H1 (cell line): Measurements from ENCODE around the gene WDR35. TPM values are rescaled to one million over a fixed set of nuclear protein-coding genes. Genes with fewer than 3 reads are reported as not detected.
A peak's percentile ranks its signal among the peaks of the same experiment; 100 is the strongest.

Experiments
- CTCF ChIA-PET: fragments of 300-600 bp; sonication (Branson Sonifier 250); formaldehyde crosslinking; loops from one replicate; lab custom pipeline; 2021; ENCODE audit not compliant: partially characterized antibody; lab: Charles Lee
- POLR2A ChIA-PET: fragments of 300-600 bp; sonication (Branson Sonifier 250); formaldehyde crosslinking; loops from one replicate; lab custom pipeline; 2021; ENCODE audit warnings: inconsistent platforms; ENCODE audit not compliant: partially characterized antibody; lab: Charles Lee
- DNase-seq, 2 experiments: peaks; one replicate each; pipeline versions ENCODE4 v3.0.0 to v3.0.0-alpha.2; 2010 to 2022; ENCODE audit warnings: low spot score in 2 of 2, low read depth in 1 of 2, mixed read lengths in 1 of 2
- FAIRE-seq: peaks from 2 replicates; lab custom pipeline; 2011; peaks lifted over from hg19 to GRCh38; lab: Jason Lieb, UNC
- H2AFZ ChIP-seq: 2 replicates; pipeline ENCODE4 v1.8.1; 2012; ENCODE audit warnings: low read length, inconsistent platforms
- H2AK5ac ChIP-seq: 2 replicates; pipeline ENCODE4 v1.6.1; 2013; ENCODE audit warnings: low read depth, low read length
- H2BK120ac ChIP-seq: replicated peaks from 2 replicates; pipeline ENCODE3; 2013; ENCODE audit warnings: low read depth, low read length, inconsistent platforms
- H2BK12ac ChIP-seq: 2 replicates; pipeline ENCODE4 v1.6.1; 2013; ENCODE audit warnings: low read depth, low read length
- H2BK15ac ChIP-seq: 2 replicates; pipeline ENCODE4 v1.6.1; 2013; ENCODE audit warnings: low read length
- H2BK20ac ChIP-seq: 2 replicates; pipeline ENCODE4 v1.6.1; 2013; ENCODE audit warnings: low read length
- H2BK5ac ChIP-seq: 2 replicates; pipeline ENCODE4 v1.6.1; 2013; ENCODE audit warnings: low read depth, low read length
- H3K14ac ChIP-seq: 2 replicates; pipeline ENCODE4 v1.6.1; 2013; ENCODE audit warnings: inconsistent platforms; ENCODE audit not compliant: insufficient read length
- H3K18ac ChIP-seq: 2 replicates; pipeline ENCODE4 v1.6.1; 2013; ENCODE audit warnings: low read length; ENCODE audit errors: extremely low read depth
- H3K23ac ChIP-seq: 2 replicates; pipeline ENCODE4 v1.6.1; 2013; ENCODE audit warnings: inconsistent platforms; ENCODE audit not compliant: insufficient read length
- H3K23me2 ChIP-seq: 2 replicates; pipeline ENCODE4 v1.6.1; 2013; ENCODE audit warnings: low read depth, low read length
- H3K27ac ChIP-seq: 2 replicates; pipeline ENCODE4 v1.6.1; 2011; ENCODE audit warnings: low read depth, low read length, inconsistent platforms
- H3K27me3 ChIP-seq, 4 experiments: replicated peaks in 1 of 4; 1 replicate in 1 of 4; 2 replicates in 3 of 4; pipeline versions ENCODE4 v1.6.1 to v1.8.1; 2011 to 2013; ENCODE audit warnings: low read length in 3 of 4, mild to moderate bottlenecking in 3 of 4, inconsistent platforms in 2 of 4, mixed read lengths in 2 of 4, moderate library complexity in 1 of 4; ENCODE audit not compliant: control insufficient read depth in 3 of 4, insufficient read depth in 3 of 4; ENCODE audit errors: extremely low read depth in 1 of 4
- H3K36me3 ChIP-seq, 4 experiments: 2 replicates each; pipeline versions ENCODE4 v1.6.1 to v1.8.1; 2011 to 2013; ENCODE audit warnings: mild to moderate bottlenecking in 4 of 4, low read length in 3 of 4, moderate library complexity in 2 of 4, control low read depth in 1 of 4, inconsistent platforms in 1 of 4; ENCODE audit not compliant: insufficient read depth in 4 of 4, control insufficient read depth in 2 of 4
- H3K4ac ChIP-seq: replicated peaks from 2 replicates; pipeline ENCODE3; 2013; ENCODE audit warnings: low read length, low read depth, mixed read lengths, inconsistent platforms; ENCODE audit not compliant: insufficient read length
- H3K4me1 ChIP-seq, 4 experiments: replicated peaks in 1 of 4; 1 replicate in 1 of 4; 2 replicates in 3 of 4; pipeline versions ENCODE4 v1.6.1 to v1.8.1; 2011 to 2013; ENCODE audit warnings: low read length in 3 of 4, inconsistent platforms in 2 of 4, mixed read lengths in 1 of 4; ENCODE audit not compliant: insufficient read depth in 4 of 4, control insufficient read depth in 3 of 4
- H3K4me2 ChIP-seq, 2 experiments: 2 replicates each; pipeline versions ENCODE4 v1.6.1 to v1.8.1; 2011 to 2013; ENCODE audit warnings: low read depth in 2 of 2, low read length in 2 of 2, control low read depth in 1 of 2, inconsistent platforms in 1 of 2, mild to moderate bottlenecking in 1 of 2; ENCODE audit not compliant: insufficient read depth in 1 of 2
- H3K4me3 ChIP-seq, 4 experiments: fragments of 200-600, 300-600 bp in 1 of 4; sonication (generic), shearing (Covaris generic), sonication (Bioruptor Twin) in 1 of 4; 2 replicates each; pipeline versions ENCODE4 v1.5.1 to v1.8.1; 2011 to 2016; ENCODE audit warnings: low read length in 4 of 4, low read depth in 3 of 4, control low read depth in 2 of 4, inconsistent platforms in 2 of 4, mild to moderate bottlenecking in 2 of 4, mixed read lengths in 1 of 4, moderate library complexity in 1 of 4; ENCODE audit not compliant: insufficient read depth in 2 of 4; ENCODE audit errors: extremely low read depth in 1 of 4
- H3K56ac ChIP-seq: replicated peaks from 2 replicates; pipeline ENCODE3; 2013; ENCODE audit warnings: low read depth, mild to moderate bottlenecking, mixed read lengths, low read length, inconsistent platforms; ENCODE audit not compliant: insufficient read length
- H3K79me1 ChIP-seq: 2 replicates; pipeline ENCODE4 v1.6.1; 2013; ENCODE audit warnings: low read depth, low read length, control low read depth
- H3K79me2 ChIP-seq, 2 experiments: 2 replicates each; pipeline versions ENCODE4 v1.6.1 to v1.8.1; 2012 to 2013; ENCODE audit warnings: low read length in 2 of 2, mild to moderate bottlenecking in 2 of 2, inconsistent platforms in 1 of 2; ENCODE audit not compliant: insufficient read depth in 2 of 2, control insufficient read depth in 1 of 2
- H3K9ac ChIP-seq, 4 experiments: replicated peaks in 1 of 4; 1 replicate in 1 of 4; 2 replicates in 3 of 4; pipeline versions ENCODE4 v1.6.1 to v1.8.1; 2011 to 2013; ENCODE audit warnings: low read depth in 3 of 4, low read length in 3 of 4, control low read depth in 2 of 4, mild to moderate bottlenecking in 2 of 4, moderate library complexity in 2 of 4, inconsistent platforms in 1 of 4; ENCODE audit errors: extremely low read depth in 1 of 4
- H3K9me3 ChIP-seq, 2 experiments: 2 replicates each; pipeline versions ENCODE4 v1.6.1 to v1.8.1; 2012 to 2013; ENCODE audit warnings: mild to moderate bottlenecking in 2 of 2, moderate library complexity in 2 of 2, control low read depth in 1 of 2, inconsistent platforms in 1 of 2, low read depth in 1 of 2, low read length in 1 of 2, mixed read lengths in 1 of 2; ENCODE audit not compliant: insufficient read depth in 2 of 2
- H4K20me1 ChIP-seq, 2 experiments: replicated peaks in 1 of 2; 2 replicates each; pipeline versions ENCODE3 to v1.8.1; 2011 to 2013; ENCODE audit warnings: inconsistent platforms in 2 of 2, low read length in 2 of 2, mild to moderate bottlenecking in 1 of 2; ENCODE audit not compliant: insufficient read depth in 2 of 2, control insufficient read depth in 1 of 2
- H4K5ac ChIP-seq: 2 replicates; pipeline ENCODE4 v1.6.1; 2013; ENCODE audit warnings: low read length, low read depth, mixed read lengths, inconsistent platforms; ENCODE audit not compliant: insufficient read length
- H4K8ac ChIP-seq: 2 replicates; pipeline ENCODE4 v1.8.0; 2013; ENCODE audit warnings: mild to moderate bottlenecking, moderate library complexity, low read length, inconsistent platforms; ENCODE audit not compliant: insufficient read depth; ENCODE audit errors: extremely low read depth
- H4K91ac ChIP-seq: replicated peaks from 2 replicates; pipeline ENCODE3; 2013; ENCODE audit warnings: low read length, mixed read lengths, inconsistent platforms; ENCODE audit not compliant: insufficient read length
- CEBPB ChIP-seq: IDR thresholded peaks from 2 replicates; pipeline ENCODE4 v1.6.1; 2012; ENCODE audit warnings: low read depth, low read length
- CHD2 ChIP-seq: IDR thresholded peaks from 2 replicates; pipeline ENCODE4 v1.6.1; 2012; ENCODE audit warnings: low read length, improper control_type of control experiment
- EZH2 ChIP-seq: fragments of 200-600 bp; sonication (generic); IDR thresholded peaks from 2 replicates; pipeline ENCODE4 v1.7.1; 2012; ENCODE audit warnings: low read depth, mild to moderate bottlenecking, moderate library complexity, low read length, inconsistent platforms; ENCODE audit not compliant: severe bottlenecking
- JUN ChIP-seq: IDR thresholded peaks from 2 replicates; pipeline ENCODE4 v1.6.1; 2011; ENCODE audit warnings: low read depth, mild to moderate bottlenecking, improper control_type of control experiment, low read length
- POU5F1 ChIP-seq: IDR thresholded peaks from 2 replicates; pipeline ENCODE4 v1.6.1; 2011; ENCODE audit warnings: low read depth, mild to moderate bottlenecking, low read length, moderate library complexity
- SP2 ChIP-seq: IDR thresholded peaks from 2 replicates; pipeline ENCODE4 v1.6.1; 2012; ENCODE audit warnings: mild to moderate bottlenecking, low read length, inconsistent platforms
- TEAD4 ChIP-seq: IDR thresholded peaks from 2 replicates; pipeline ENCODE4 v1.6.1; 2012; ENCODE audit warnings: low read depth, low read length, inconsistent platforms, mixed read lengths
- WGBS, 2 experiments: shearing (Covaris generic) in 1 of 2; methylation state at CpG; one replicate each; pipeline versions ENCODE4 v1.1.6 to v1.1.7; 2013 to 2015; ENCODE audit warnings: low lambda C conversion rate in 2 of 2, mixed read lengths in 2 of 2, inconsistent platforms in 1 of 2, low coverage in 1 of 2, missing lambda C conversion rate in 1 of 2; ENCODE audit not compliant: insufficient replicate concordance in 2 of 2, insufficient coverage in 1 of 2, insufficient read length in 1 of 2; ENCODE audit errors: extremely low coverage in 1 of 2, missing lambda C conversion rate in 1 of 2; 5-methylcytosine and 5-hydroxymethylcytosine counted together
- polyA plus RNA-seq, 7 experiments: library from polyadenylated mRNA; depleted of rRNA in 3 of 7; stranded (reverse) in 5 of 7; unstranded in 2 of 7; fragments of >200 nt in 5 of 7; fragments of 200-250 nt in 2 of 7; gene quantifications; 1 replicate in 5 of 7; 2 replicates in 1 of 7; 4 replicates in 1 of 7; pipeline versions ENCODE4 v1.2.1 to v1.2.3, GENCODE V29; 2011 to 2013; ENCODE audit warnings: missing spikeins in 2 of 7, mixed read lengths in 2 of 7
- total RNA-seq: library from RNA; stranded (reverse); fragmentation: NEBNext Ultra II Directional; extraction: Animal tissue kit (Norgen Biotek cat#: 25700); gene quantifications from 2 replicates; pipeline ENCODE4 v1.2.1, GENCODE V29; 2021

Gene WDR35
- total and polyA plus RNA-seq, 2 of the 8 experiments (the other 6 are each of a cell fraction or from before 2014, with no cell fraction given): 9.0 to 25.5 TPM

DNA sequence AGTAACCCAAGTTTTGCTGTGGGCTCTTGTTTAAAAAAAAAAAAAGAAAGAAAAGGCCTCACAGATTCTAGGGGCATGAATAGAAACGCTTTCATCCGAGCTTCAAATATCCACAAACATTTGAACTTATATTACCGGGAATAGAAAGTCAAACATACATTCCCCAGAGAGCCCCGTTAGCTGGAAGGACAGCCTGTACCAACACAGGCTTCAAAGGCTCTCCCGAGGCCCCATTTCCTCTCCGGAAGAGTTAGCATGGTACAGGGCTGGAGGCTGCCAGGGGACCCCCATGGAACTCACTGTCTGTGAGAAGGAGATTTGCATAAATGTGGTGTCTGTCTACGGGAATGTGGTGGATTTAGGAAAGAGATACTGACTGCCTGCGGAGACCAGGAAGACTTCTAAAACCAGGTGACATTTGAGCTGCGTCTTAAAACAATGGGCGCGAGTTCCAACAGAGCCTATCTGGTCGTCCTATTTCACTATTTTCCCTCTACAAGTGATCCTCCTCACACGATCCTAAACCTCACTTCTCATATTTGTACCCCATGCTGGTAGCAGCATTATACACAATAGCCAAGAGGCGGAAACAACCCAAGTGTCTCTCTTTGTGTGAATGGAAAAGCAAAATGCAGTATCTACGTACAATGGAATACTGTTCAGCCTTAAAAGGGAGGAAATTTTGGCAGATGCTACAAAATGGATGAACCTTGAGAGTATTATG lies 23.4 kb upstream of the WDR35 start:
- H3K23me2 ChIP-seq: peaks cover 9% of the 10 kb centered on the region; the same call in 1 of the 2 replicates
- no peak overlapping the region for H3K56ac ChIP-seq
- H3K4me2 ChIP-seq: peak overlapping the region; percentile 91 to 94
- no peak overlapping the region for H2BK12ac ChIP-seq
- POLR2A ChIA-PET: interaction anchor here (1.0 to 2.2 kb wide), 7 partner anchors 10 to 332 kb away, joined by 3 to 8 read pairs (median 4); partner anchors contain the start of gene WDR35
- peak overlapping the region; percentile 22 for H4K5ac ChIP-seq
- no peak overlapping the region for H2BK20ac ChIP-seq
- peak overlapping the region in 1 of 4 experiments; percentile 57; a peak in 2 of 7 replicates for H3K9ac ChIP-seq
- H3K36me3 ChIP-seq: no peaks in the 10 kb centered on the region
- no peak overlapping the region for H3K27ac ChIP-seq
- H3K4ac ChIP-seq: no peak overlapping the region
- H3K4me1 ChIP-seq: peaks cover 0 to 13% (median 7%) of the 10 kb centered on the region in 4 experiments; a peak in 3 of 7 replicates
- no peak overlapping the region for H2BK15ac ChIP-seq
- H4K8ac ChIP-seq: no peak overlapping the region
- peak overlapping the region; percentile 73 for H2AFZ ChIP-seq
- 0 out of 4 replicates have a peak, but pooled peaks cover 0 to 2% of the 10 kb centered on the region in 2 experiments for H3K9me3 ChIP-seq
- no peak for FAIRE-seq
- no peak overlapping the region for H2BK5ac ChIP-seq
- no peak overlapping the region for H3K14ac ChIP-seq
- H2BK120ac ChIP-seq: peak overlapping the region; percentile 16
- H3K23ac ChIP-seq: no peak overlapping the region
- peak in 1 of 2 experiments; percentile 52 for DNase-seq
- H3K27me3 ChIP-seq: peaks cover 0 to 23% (median 14%) of the 10 kb centered on the region in 4 experiments; a peak in 6 of 7 replicates
- TF ChIP-seq SP2: no peak
- TF ChIP-seq TEAD4: no peak
- no peak for TF ChIP-seq CHD2
- TF ChIP-seq CEBPB: no peak
- no peak for TF ChIP-seq JUN
- no peak for TF ChIP-seq EZH2
- no peak for TF ChIP-seq POU5F1
- CTCF ChIA-PET: interaction anchor here (0.7 to 9.4 kb wide), 17 partner anchors 10 to 629 kb away, joined by 3 to 125 read pairs (median 19); partner anchors contain the start of genes LAPTM4A and WDR35
- no peak overlapping the region for H2AK5ac ChIP-seq
- H4K91ac ChIP-seq: no peak overlapping the region
- H3K79me1 ChIP-seq: no peaks in the 10 kb centered on the region
- peak overlapping the region; percentile 42; the same call in 1 of the 2 replicates for H3K18ac ChIP-seq
- H3K79me2 ChIP-seq: no peaks in the 10 kb centered on the region
- peak overlapping the region; percentile 44 to 67 (median 58) for H3K4me3 ChIP-seq
- no peaks in the 10 kb centered on the region for H4K20me1 ChIP-seq
- WGBS, 2 experiments: 26% methylated on average over 15 of the region's 15 CpGs; no CpG with 5 or more reads in 1 of the 2 experiments
